Measurements from ENCODE around the gene EIF4E. TPM values are rescaled to one million over a fixed set of nuclear protein-coding genes. Genes with fewer than 3 reads are reported as not detected.
"Not testable (repeated sequence)": the region's sequence is repeated elsewhere in the genome, so short reads cannot be mapped to it uniquely, and the experiment has no call there.

EIF4E gene
- total RNA-seq, 1 donor from 2014 or later: 50.7 TPM

DNA sequence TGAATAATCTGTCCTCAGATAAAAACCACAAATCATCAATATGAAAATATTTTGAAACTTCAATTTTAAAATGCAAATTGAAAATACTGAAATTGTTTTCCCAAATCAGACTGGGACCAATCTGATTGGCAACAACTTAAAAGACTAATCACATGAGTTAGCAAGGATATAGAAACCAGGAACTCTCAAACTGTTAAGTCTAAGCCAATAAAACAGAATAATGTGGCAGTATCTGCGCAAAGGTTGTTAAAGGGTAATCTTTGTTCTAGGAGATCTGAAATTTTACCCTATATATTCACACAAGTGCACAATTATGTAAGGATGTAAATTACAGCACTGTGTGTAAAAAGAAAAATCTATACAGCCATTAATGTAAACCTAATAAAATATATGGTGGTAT, 29.7 kb downstream of the EIF4E start:
- ATAC-seq (no peak), DNase-seq (ENCODE audit: missing footprints) (no peak)
- intact Hi-C loops (cut with DNase I): no loop called here

DNA sequence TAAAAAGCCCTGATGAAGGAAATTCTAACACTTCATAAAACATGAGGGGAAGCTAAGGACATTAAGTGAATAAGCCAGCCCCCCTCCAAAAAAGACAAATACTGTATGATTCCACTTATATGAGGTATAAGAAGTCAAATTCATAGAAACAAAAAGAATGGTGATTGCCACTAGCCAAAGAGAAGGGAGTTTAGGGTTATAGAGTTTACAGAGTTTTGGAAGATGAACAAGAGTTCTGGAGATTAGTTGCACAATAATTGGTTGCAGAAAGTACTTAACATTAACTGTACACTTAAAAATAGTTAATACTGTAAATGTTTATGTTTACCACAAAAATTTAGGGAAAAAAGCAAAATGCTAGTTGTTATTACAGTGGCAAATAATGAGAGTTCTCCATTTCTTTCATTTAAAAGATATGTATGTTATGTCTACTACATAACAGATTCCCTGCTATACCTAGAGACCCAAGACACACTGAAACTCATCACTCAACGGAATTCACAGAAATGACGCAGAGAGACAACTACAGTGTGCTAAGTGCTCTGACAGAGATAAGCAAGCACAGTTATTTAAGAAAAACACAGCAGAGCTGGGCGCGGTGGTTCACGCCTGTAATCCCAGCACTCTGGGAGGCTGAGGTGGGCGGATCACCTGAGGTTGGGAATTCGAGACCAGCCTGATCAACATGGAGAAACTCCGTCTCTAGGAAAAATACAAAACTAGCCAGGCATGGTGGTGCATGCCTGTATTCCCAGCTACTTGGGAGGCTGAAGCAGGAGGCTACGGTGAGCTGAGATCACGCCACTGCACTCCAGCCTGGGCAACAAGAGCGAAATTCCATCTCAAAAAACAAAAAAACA, 37.2 kb downstream of the EIF4E start:
- ATAC-seq (no peak), DNase-seq (ENCODE audit: missing footprints) (no peak)
- intact Hi-C loops (cut with DNase I): no loop called here

DNA sequence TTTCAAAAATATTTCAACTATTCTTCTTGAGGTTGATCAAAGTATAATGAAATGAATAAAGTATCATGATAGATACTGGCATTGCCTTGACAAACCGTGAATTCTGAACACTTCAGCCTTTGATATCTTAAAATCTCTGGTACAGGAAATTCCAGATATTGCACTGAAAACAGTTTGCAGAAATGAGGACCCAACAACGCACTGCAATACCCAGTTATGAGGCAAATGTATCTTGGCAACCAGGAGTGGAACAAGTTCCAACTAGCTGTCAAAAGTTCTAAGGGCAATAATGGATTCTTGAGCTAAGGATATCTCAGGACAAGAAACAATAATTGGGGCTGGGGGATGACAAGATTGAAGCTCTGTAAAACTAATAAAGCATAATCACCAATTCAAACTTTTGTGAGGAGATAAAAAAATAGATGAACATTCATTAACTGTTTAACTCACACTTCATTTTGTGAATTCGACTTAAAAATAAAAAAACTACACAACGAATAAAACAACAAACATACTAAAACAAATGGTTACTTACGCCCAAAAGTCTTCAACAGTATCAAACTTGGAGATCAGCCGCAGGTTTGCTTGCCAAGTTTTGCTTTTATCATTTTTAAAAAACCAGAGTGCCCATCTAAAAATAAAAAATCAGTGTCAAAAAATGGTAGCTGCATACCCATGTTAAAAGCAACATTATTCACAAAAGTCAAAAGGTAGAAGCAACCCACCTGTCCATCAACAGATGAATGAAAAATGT, 38.1 kb downstream of the EIF4E start:
- ATAC-seq (no peak), DNase-seq (ENCODE audit: missing footprints) (no peak)
- intact Hi-C loops (cut with DNase I): no loop called here

DNA sequence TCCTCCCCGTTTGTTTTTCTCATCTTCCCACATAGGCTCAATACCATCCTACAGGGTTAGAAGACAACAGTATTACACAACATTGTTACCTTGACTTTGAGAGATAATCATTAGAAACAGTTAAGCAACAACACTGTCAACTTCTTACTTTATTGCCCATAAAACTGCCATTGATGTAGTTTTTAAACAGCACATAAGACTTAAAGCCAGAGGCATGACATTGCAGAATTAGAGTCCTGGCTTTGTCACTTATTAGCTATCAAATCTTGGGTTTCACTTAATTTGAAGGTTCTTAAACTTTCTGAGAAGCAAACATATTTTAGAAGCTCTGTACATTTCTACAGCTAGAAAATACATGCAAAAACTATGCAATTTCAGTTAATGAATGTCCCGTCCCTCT, 41.8 kb downstream of the EIF4E start:
- DNase-seq (ENCODE audit: missing footprints) (no peak), ATAC-seq (no peak)
- intact Hi-C loops (cut with DNase I): no loop called here

DNA sequence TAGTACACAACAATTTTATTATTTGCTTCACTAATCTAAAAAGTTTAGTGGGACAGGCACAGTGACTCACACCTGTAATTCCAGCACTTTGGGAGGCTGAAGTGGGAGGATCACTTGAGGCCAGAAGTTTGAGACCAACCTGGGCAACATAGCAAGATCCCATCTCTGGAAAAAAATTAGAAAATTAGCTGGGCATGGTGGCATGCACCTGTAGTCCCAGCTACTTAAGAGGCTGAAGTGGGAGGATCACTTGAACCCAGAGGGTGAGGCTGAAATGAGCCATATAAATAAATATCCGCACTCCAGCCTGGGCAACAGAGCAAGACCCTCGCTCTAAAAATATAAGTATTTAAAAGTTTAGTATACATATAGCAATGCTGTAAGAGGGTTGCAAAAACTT, 42.6 kb downstream of the EIF4E start:
- DNase-seq (ENCODE audit: missing footprints); intact Hi-C loops (cut with DNase I); ATAC-seq: not testable (repeated sequence)

DNA sequence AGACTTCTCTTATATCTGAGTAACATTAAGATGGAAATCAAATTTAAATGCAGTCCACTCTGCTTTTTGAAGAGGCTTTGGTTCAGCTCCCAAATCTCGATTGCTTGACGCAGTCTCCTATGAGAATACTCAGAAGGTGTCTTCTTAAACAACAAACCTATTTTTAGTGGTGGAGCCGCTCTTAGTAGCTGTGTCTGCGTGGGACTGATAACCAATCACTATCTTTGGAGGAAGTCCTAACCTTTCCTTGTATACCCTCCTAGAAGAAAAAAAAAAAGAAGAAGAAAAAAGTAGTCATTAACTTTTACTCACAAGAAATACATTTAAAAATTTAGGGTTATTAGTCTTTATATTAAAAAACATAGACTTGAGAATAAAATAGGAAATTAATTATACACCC, 48.0 kb downstream of the EIF4E start:
- intact Hi-C loops (cut with DNase I); ATAC-seq; DNase-seq (ENCODE audit: missing footprints): not testable (repeated sequence)

DNA sequence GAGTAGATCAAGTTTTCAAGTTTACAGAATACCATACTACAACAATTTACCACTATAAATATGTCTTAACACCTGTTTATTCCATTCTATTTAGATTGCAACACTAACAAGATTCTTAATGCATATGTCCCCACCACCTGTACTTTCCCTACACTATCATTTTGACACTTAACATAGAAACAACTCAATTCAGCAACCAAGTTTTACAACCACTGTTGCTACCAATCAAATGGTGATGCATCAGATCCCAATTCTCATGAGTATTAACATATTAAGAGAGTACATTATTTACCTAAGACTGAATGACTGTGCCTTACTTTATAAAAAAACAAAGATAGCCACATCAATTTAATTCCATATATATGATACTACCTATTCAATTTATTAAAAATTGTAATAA, 49.4 kb downstream of the EIF4E start:
- DNase-seq (ENCODE audit: missing footprints): no peak
- no peak for ATAC-seq
- intact Hi-C loops (cut with DNase I): no loop called here

DNA sequence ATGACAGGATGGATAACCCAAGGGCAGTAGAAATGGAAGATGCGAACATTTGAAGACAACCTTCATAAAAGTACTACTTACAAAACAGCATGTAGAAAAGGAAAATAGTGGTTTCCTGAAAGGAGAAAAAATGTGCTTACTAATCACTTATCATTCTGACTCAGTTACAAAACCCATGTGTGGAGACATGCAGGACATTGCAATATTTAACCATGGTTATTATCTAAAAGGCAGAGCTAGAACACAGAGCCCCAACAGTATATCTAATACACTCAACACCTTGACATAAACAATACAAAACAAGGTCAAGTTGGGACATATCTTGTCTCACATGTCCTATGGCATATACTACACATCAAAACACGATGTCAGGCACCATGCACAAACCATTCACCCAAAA, 55.9 kb downstream of the EIF4E start:
- intact Hi-C loops (cut with DNase I): no loop called here
- no peak for DNase-seq (ENCODE audit: missing footprints)
- ATAC-seq: no peak

DNA sequence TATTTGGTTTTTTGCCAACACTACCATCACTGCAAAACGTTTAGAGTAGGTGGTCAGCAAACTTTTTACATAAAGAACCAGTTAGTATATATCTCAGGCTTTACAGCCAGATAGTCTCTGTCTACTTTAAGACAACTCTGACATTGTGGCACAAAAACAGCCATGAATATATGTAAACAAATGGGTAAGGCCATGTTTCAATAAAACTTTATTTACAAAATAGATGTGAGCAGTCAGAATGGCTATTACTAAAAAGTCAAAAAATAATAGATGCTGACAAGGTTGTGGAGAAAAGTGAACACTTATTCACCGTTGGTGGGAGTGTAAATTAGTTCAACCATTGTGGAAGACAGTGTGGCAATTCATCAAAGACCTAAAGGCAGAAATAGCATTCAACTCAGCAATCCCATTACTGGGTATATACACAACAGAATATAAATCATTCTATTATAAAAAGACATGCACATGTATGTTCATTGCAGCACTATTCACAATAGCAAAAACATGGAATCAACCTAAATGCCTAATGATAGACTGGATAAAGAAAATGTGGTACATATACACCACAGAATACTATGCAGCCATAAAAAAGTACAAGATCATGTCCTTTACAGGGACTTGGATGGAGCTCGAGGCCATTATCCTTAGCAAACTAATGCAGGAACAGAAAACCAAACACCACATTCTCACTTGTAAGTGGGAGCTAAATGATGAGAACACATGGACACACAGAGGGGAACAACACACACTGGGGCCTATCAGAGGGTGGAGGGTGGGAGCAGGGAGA, 56.6 kb downstream of the EIF4E start:
- intact Hi-C loops (cut with DNase I); DNase-seq (ENCODE audit: missing footprints); ATAC-seq: not testable (repeated sequence)

DNA sequence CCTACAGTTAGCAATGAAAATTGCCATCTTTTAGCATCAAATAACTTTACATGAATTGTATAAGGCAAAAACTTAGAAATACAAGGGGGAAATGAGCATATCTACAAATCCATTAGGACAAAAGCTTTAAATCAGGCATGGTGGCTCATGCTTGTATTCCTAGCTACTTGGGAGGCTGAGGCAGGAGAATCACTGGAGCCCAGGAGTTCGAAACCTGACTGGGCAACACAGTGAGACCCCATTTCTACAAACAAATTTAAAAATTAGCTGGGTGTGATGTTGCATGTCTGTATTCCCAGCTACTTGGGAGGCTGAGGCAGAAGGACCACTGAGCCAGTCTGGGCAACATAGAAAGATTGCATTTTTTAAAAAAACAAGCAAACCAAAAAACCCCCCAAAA, 61.3 kb downstream of the EIF4E start:
- ATAC-seq: no peak
- intact Hi-C loops (cut with DNase I): no loop called here
- no peak for DNase-seq (ENCODE audit: missing footprints)

DNA sequence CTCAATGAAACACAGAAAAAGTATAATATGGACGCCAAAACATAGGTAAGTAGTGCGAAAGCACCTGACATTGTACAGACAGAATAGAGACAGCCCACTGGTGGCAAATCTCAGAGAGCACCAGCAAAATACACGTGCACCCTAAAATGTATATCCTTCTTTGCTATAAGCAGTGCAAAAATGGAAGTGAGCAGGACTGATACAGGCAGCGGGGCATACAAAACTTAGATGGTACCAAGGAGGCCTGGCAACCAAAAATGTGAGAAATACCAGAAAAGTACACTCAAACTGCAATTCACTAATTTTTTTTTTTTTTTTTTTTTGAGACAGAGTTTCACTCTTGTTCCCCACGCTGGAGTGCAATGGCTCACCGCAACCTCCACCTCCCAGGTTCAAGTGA, 63.9 kb downstream of the EIF4E start:
- DNase-seq (ENCODE audit: missing footprints) (no peak), ATAC-seq (no peak)
- intact Hi-C loops (cut with DNase I): no loop called here

DNA sequence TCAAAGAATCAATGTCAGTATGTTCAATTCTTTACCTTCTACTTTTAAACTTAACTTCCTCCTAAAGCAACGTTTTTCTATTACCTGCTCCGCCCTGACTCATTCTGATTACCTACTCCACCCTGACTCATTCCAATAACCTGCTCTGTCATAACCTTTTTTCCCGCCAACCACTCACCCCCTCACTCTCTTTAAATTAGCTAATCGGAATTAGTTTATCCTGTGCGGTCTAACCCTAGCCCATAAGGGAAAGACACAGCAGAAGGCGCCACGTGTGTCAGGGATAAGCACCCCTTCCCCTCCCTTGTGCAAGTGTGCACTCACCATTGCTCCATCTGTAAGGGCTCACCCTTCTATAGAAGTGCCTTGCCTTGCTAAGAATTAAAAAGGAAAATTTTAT, 64.4 kb downstream of the EIF4E start:
- no peak for DNase-seq (ENCODE audit: missing footprints)
- intact Hi-C loops (cut with DNase I): no loop called here

DNA sequence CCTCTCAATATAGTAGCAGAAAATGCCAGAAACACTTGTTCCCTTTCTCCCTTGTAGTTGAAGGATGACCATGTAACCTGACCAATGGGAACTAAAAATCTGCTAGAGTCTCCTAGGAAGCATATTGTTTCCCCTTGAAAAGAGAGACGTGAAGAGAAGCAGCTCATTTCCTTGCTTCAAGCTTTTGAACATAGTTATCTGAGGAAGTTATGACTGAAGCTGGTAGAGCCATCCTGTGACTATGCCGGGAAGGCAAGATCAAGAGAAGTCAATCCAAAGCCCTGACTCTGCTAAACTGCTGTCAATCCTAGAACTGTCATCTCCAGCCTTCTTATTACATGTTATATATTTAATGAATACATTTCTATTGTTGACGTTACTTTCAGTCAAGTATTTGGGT, 66.6 kb downstream of the EIF4E start:
- no peak for ATAC-seq
- DNase-seq (ENCODE audit: missing footprints): no peak
- intact Hi-C loops (cut with DNase I): no loop called here

More for the DNA sequence above, 64.4 kb downstream of the EIF4E start:
- ATAC-seq: no peak

DNA sequence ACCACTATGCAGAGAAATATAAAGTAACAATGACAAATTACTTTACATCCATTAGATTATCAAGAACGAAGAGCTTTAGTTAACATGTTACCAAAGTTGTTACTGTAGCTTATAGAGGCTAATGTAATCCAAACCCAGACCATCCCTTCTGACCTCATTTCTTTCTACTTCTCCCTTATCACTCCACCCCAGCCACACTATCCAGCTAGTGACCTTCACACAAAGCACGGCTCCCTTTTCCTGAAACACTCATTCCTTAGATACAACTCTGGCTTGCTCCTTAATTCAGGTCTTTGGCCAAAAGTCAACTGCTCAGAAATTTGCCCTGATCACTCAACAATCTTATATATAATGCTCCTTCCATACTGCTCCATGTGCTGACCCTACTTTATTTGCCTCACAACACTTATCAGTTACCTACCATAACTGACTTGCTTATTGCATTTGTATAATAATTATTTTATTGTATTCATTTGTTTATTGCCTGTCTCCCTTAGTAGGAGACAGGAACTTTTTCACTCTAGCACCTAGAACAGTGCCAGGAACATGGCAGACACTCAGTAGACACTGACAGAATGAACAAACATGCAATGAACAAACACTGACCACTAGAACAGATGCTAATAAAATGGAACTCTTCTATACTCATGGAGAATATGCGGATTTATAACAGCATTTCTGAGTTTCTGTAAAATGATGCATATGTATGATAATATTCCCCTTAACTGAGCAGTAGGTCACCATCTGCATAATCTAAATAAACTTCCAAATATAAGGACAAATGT, 67.6 kb downstream of the EIF4E start:
- ATAC-seq (no peak), DNase-seq (ENCODE audit: missing footprints) (no peak)
- intact Hi-C loops (cut with DNase I): no loop called here

DNA sequence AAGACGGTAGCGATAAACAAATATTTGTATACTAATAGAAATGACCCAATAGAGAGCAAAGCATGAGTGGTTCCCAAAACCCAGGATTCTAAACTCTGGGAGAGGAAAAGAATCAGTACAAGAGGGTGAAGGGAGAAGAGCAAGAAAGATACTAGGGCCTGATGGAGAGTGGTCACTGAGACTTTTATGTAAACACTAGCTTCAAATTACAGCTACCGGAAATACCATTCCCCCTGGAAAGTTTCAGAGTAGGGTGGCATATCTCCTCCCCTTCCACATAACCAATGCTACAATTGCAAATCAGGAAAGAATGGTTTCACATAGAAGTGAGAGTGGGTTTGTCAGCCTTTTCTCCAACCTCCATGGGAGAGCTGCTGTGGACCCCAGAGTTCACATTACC, 77.1 kb downstream of the EIF4E start:
- ATAC-seq (no peak), DNase-seq (ENCODE audit: missing footprints) (no peak)
- intact Hi-C loops (cut with DNase I): no loop called here

DNA sequence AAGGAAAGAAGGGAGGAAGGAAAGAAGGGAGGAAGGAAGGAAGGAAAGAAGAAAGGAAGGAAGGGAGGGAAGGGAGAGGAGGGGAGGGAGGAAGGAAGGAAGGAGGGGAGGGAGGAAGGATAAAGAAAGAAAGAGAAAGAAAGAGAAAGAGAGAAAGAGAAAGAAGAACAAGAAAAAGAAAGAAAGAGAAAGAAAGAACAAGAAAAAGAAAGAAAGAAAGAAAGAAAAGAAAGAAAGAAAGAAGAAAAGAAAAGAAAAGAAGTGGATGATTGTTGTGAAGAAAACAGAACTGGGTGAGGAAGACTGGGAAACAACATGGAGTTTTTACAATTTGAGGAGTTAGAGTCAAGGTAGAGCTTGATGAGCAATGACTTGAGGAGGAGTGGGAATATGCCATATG, 78.0 kb downstream of the EIF4E start:
- intact Hi-C loops (cut with DNase I): no loop called here
- no peak for DNase-seq (ENCODE audit: missing footprints)

DNA sequence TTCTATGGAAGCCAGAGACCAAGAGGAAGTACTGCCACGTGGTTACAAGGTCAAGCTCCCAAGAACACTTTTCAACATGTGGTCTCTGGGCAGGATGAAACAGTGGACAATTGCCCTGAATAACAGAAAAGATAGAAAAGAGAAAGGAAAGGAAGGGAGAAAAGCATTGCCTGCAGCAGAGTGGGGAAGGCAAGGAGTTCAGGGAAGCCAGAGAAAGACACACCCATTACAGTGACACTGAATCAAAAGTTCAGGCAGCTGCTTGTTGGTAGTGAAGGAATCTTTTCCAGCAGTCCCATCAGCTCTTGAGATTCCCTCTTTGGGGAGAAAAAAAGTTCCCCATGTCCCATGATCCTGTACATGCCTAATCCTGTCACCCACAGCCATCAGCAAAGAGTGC, 80.5 kb downstream of the EIF4E start:
- DNase-seq (ENCODE audit: missing footprints) (no peak), ATAC-seq (no peak)
- intact Hi-C loops (cut with DNase I): no loop called here

More for the DNA sequence above, 78.0 kb downstream of the EIF4E start:
- no peak for ATAC-seq

DNA sequence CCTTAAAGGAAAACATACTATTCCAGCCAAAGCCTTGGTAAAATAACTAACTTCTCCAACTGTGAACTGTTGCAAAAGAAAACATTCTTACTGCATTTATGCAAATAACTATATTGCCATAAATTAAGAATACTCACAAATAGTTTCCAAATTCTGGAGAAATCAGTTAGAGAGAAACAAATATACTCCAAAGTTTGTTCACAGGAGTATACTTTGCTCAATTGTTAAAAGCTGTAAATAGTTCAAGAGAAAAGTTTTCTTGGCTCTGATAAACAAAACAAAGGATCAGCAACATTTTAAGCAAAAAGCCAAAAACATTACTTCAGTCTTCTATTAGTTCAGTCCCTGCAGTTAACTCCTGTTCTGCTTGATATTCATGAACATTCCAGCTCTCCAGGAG, 83.0 kb downstream of the EIF4E start:
- DNase-seq (ENCODE audit: missing footprints): no peak
- intact Hi-C loops (cut with DNase I): no loop called here
- no peak for ATAC-seq

DNA sequence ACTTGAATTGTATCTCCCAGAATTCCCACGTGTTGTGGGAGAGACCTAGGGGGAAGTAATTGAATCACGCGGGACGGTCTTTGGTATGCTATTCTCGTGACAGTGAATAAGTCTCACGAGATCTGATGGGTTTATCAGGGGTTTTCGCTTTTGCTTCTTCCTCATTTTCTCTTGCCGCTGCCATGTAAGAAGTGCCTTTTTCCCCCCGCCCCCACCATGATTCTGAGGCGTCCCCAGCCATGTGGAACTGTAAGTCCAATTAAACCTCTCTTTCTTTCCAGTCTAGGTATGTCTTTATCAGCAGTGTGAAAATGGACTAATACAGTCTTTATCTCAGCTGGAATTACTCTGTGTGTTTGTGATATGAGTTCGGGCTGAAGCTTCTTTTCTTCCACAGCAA, 86.0 kb downstream of the EIF4E start:
- ATAC-seq; DNase-seq (ENCODE audit: missing footprints); intact Hi-C loops (cut with DNase I): not testable (repeated sequence)
